Neural cell (in vitro differentiated cells): ENCODE measurements around the gene SNTG2. TPM values are rescaled to one million over a fixed set of nuclear protein-coding genes. Genes with fewer than 3 reads are reported as not detected.

Experiments used
- H2AFZ ChIP-seq: fragments of 200-600, 300-800 bp; sonication (generic), shearing (Covaris generic); 2 replicates; pipeline ENCODE4 v1.6.0; 2014; ENCODE audit warnings: low read depth, mild to moderate bottlenecking, antibody characterized with exemption, low read length, moderate library complexity
- H3F3A ChIP-seq: fragments of 200-600 bp; shearing (Covaris generic); 2 replicates; pipeline ENCODE4 v1.6.1; 2016; ENCODE audit warnings: mild to moderate bottlenecking, moderate library complexity, mixed read lengths, antibody characterized with exemption, low read length; ENCODE audit not compliant: insufficient read depth, poor library complexity, severe bottlenecking
- H3K27ac ChIP-seq: fragments of 200-600, 300-800 bp; sonication (generic), shearing (Covaris generic); 2 replicates; pipeline ENCODE4 v1.5.1; 2014; ENCODE audit warnings: mild to moderate bottlenecking, low read length, moderate library complexity
- H3K27me3 ChIP-seq: fragments of 300-800, 200-600 bp; sonication (generic), shearing (Covaris generic); 2 replicates; pipeline ENCODE4 v1.6.0; 2014; ENCODE audit warnings: mild to moderate bottlenecking, low read depth, low read length, moderate library complexity; ENCODE audit not compliant: insufficient read depth
- H3K36me3 ChIP-seq: fragments of 300-800, 200-600 bp; sonication (generic), shearing (Covaris generic); 2 replicates; pipeline ENCODE4 v1.5.1; 2014; ENCODE audit warnings: mild to moderate bottlenecking, antibody characterized with exemption, low read length, moderate library complexity; ENCODE audit not compliant: insufficient read depth
- H3K4me2 ChIP-seq: fragments of 300-800, 200-600 bp; sonication (generic), shearing (Covaris generic); 2 replicates; pipeline ENCODE4 v1.6.0; 2014; ENCODE audit warnings: mild to moderate bottlenecking, low read length
- H3K4me3 ChIP-seq: fragments of 300-800, 200-600 bp; sonication (generic), shearing (Covaris generic); 2 replicates; pipeline ENCODE4 v1.5.1; 2014; ENCODE audit warnings: mild to moderate bottlenecking, low read length, moderate library complexity
- H3K79me2 ChIP-seq: fragments of 200-600 bp; shearing (Covaris generic); replicated peaks from 2 replicates; pipeline ENCODE4 v1.6.0; 2014; ENCODE audit warnings: mild to moderate bottlenecking, low read length, moderate library complexity; ENCODE audit not compliant: insufficient read depth
- H3K9ac ChIP-seq: fragments of 300-800, 200-600 bp; sonication (generic), shearing (Covaris generic); 2 replicates; pipeline ENCODE4 v1.6.1; 2016; ENCODE audit warnings: mild to moderate bottlenecking, low read length, mixed read lengths
- H3K9me2 ChIP-seq: fragments of 200-600 bp; shearing (Covaris generic); 2 replicates; pipeline ENCODE4 v1.6.1; 2016; ENCODE audit warnings: mild to moderate bottlenecking, low read length, mixed read lengths; ENCODE audit not compliant: insufficient read depth
- H3K9me3 ChIP-seq: fragments of 200-600, 300-800 bp; sonication (generic), shearing (Covaris generic); 2 replicates; pipeline ENCODE4 v1.6.1; 2016; ENCODE audit warnings: mild to moderate bottlenecking, mixed run types, low read length, moderate library complexity, mixed read lengths
- H4K20me1 ChIP-seq: fragments of 200-600 bp; shearing (Covaris generic); 2 replicates; pipeline ENCODE4 v1.6.1; 2016; ENCODE audit warnings: mild to moderate bottlenecking, mixed run types; ENCODE audit not compliant: insufficient read depth
- CTCF ChIP-seq: fragments of 450-650 bp; IDR thresholded peaks from 2 replicates; pipeline ENCODE4 v1.5.1; 2014; ENCODE audit warnings: antibody characterized with exemption, mild to moderate bottlenecking, moderate library complexity; ENCODE audit not compliant: poor library complexity, severe bottlenecking
- EP300 ChIP-seq: fragments of 450-650 bp; conservative IDR thresholded peaks from 2 replicates; pipeline ENCODE4 v1.6.1; 2014; ENCODE audit warnings: antibody characterized with exemption, mild to moderate bottlenecking, moderate library complexity; ENCODE audit not compliant: poor library complexity, severe bottlenecking
- EZH2 ChIP-seq: fragments of 200-600, 300-800 bp; shearing (Covaris generic), sonication (generic); IDR thresholded peaks from 2 replicates; pipeline ENCODE4 v1.6.1; 2014; ENCODE audit warnings: antibody characterized with exemption, low read length, borderline replicate concordance, mild to moderate bottlenecking; ENCODE audit not compliant: insufficient read depth, poor library complexity, severe bottlenecking
- MXI1 ChIP-seq: fragments of 450-650 bp; conservative IDR thresholded peaks from 2 replicates; pipeline ENCODE4 v1.6.1; 2014; ENCODE audit warnings: antibody characterized with exemption, mild to moderate bottlenecking; ENCODE audit not compliant: poor library complexity, severe bottlenecking
- POLR2AphosphoS5 ChIP-seq: IDR thresholded peaks from 2 replicates; pipeline ENCODE4 v1.6.1; 2012
- RAD21 ChIP-seq: fragments of 450-650 bp; conservative IDR thresholded peaks from 2 replicates; pipeline ENCODE4 v1.6.1; 2014; ENCODE audit warnings: antibody characterized with exemption, mild to moderate bottlenecking, moderate library complexity
- REST ChIP-seq: IDR thresholded peaks from 2 replicates; pipeline ENCODE4 v1.6.1; 2012; ENCODE audit warnings: borderline replicate concordance
- SMC3 ChIP-seq: fragments of 450-650 bp; conservative IDR thresholded peaks from 2 replicates; pipeline ENCODE4 v1.6.1; 2014; ENCODE audit warnings: antibody characterized with exemption, mild to moderate bottlenecking, moderate library complexity; ENCODE audit not compliant: poor library complexity
- TAF1 ChIP-seq: IDR thresholded peaks from 2 replicates; pipeline ENCODE4 v1.6.1; 2012; ENCODE audit warnings: low read depth
- polyA plus RNA-seq: library from polyadenylated mRNA; depleted of rRNA; stranded (reverse); fragments of >200 nt; gene quantifications from 2 replicates; pipeline ENCODE4 v1.2.3, GENCODE V29; 2014

Gene SNTG2
- polyA plus RNA-seq, 1 donor from 2014 or later: not detected

GRCh38 chr2:1157107-1157506, 206.5 kb downstream of the SNTG2 start:
- H3F3A ChIP-seq: no peaks in the 10 kb centered on the region
- no peak for TF ChIP-seq EZH2
- no peak for TF ChIP-seq REST
- TF ChIP-seq CTCF: no peak
- no peak for TF ChIP-seq MXI1
- no peak for TF ChIP-seq EP300
- TF ChIP-seq POLR2AphosphoS5: no peak
- no peak for TF ChIP-seq TAF1
- no peak for TF ChIP-seq SMC3
- no peak for TF ChIP-seq RAD21
- no peak overlapping the region for H3K27ac ChIP-seq
- no peaks in the 10 kb centered on the region for H4K20me1 ChIP-seq
- no peaks in the 10 kb centered on the region for H3K27me3 ChIP-seq
- H3K9me3 ChIP-seq: no peaks in the 10 kb centered on the region
- H3K36me3 ChIP-seq: no peaks in the 10 kb centered on the region
- H3K4me3 ChIP-seq: no peak overlapping the region
- no peaks in the 10 kb centered on the region for H3K79me2 ChIP-seq
- no peak overlapping the region for H3K9ac ChIP-seq
- H2AFZ ChIP-seq: no peak overlapping the region
- H3K4me2 ChIP-seq: no peak overlapping the region
- no peaks in the 10 kb centered on the region for H3K9me2 ChIP-seq

GRCh38 chr2:1159013-1159412, 208.4 kb downstream of the SNTG2 start:
- Histone ChIP-seq H3K4me2 (no peak overlapping the region), H3K27me3 (no peaks in the 10 kb centered on the region), H4K20me1 (no peaks in the 10 kb centered on the region), H3K36me3 (no peaks in the 10 kb centered on the region), H3F3A (no peaks in the 10 kb centered on the region), H3K9me3 (no peaks in the 10 kb centered on the region), H3K79me2 (no peaks in the 10 kb centered on the region), H3K9ac (no peak overlapping the region), H3K9me2 (no peaks in the 10 kb centered on the region), H3K27ac (no peak overlapping the region), H2AFZ (no peak overlapping the region), H3K4me3 (no peak overlapping the region)
- no peak for TF ChIP-seq RAD21
- TF ChIP-seq CTCF: no peak
- TF ChIP-seq SMC3: no peak
- TF ChIP-seq EZH2: no peak
- TF ChIP-seq MXI1: no peak
- no peak for TF ChIP-seq TAF1
- TF ChIP-seq POLR2AphosphoS5: no peak
- no peak for TF ChIP-seq REST
- no peak for TF ChIP-seq EP300
